AG09319 (cell line): ENCODE results near the gene OR7A10.
"Not testable (repeated sequence)": the region's sequence is repeated elsewhere in the genome, so short reads cannot be mapped to it uniquely, and the experiment has no call there.

Experiments used
- DNase-seq: peaks from one replicate; pipeline ENCODE4 v3.0.0-alpha.2; 2010; ENCODE audit warnings: low read depth; ENCODE audit errors: extremely low read depth
- CTCF ChIP-seq: IDR thresholded peaks from 2 replicates; pipeline ENCODE4 v1.5.1; 2011; ENCODE audit warnings: low read depth, mild to moderate bottlenecking, inconsistent platforms, low read length, moderate library complexity

The OR7A10 gene

GRCh38 chr19:14795078-14795721 is 53.5 kb downstream of the OR7A10 start:
- no peak for DNase-seq
- no peak for TF ChIP-seq CTCF

GRCh38 chr19:14792250-14792649 is 56.5 kb downstream of the OR7A10 start:
- not testable (repeated sequence) for DNase-seq
